Ovary (tissue), 9 donors: ENCODE results near the gene GMEB2. TPM values are rescaled to one million over a fixed set of nuclear protein-coding genes. Genes with fewer than 3 reads are reported as not detected.
"Not testable (repeated sequence)": the region's sequence is repeated elsewhere in the genome, so short reads cannot be mapped to it uniquely, and the experiment has no call there.

Source experiments
- DNase-seq, 5 donors: peaks; one replicate each; pipeline ENCODE4 v3.0.0-alpha.2; 2019 to 2020
- H3K27ac ChIP-seq, 2 donors: fragments of 200-600 bp; one replicate each; pipeline versions ENCODE4 v1.5.1 to v1.8.0; 2019 to 2022
- H3K27me3 ChIP-seq: fragments of 200-600 bp; one replicate; pipeline ENCODE4 v1.8.0; 2022
- H3K36me3 ChIP-seq: fragments of 200-600 bp; sonication (generic); one replicate; pipeline ENCODE4 v1.5.1; 2019
- H3K4me1 ChIP-seq: one replicate; pipeline ENCODE4 v1.8.1; 2013; ENCODE audit warnings: mild to moderate bottlenecking, moderate library complexity; ENCODE audit not compliant: insufficient read depth
- H3K4me3 ChIP-seq: fragments of 200-600 bp; sonication (generic); one replicate; pipeline ENCODE4 v1.5.1; 2017
- H3K9me3 ChIP-seq, 2 donors: fragments of 200-600 bp in 1 of 2; sonication (generic) in 1 of 2; one replicate each; pipeline versions ENCODE4 v1.5.1 to v1.8.1; 2013 to 2019; ENCODE audit warnings: mild to moderate bottlenecking in 1 of 2, moderate library complexity in 1 of 2
- CTCF ChIP-seq, 3 donors: fragments of 450-650 bp in 2 of 3; fragments of 200-600 bp in 1 of 3; IDR thresholded peaks; one replicate each; pipeline versions ENCODE4 v1.5.1 to v1.8.0; 2016 to 2022; ENCODE audit warnings: antibody characterized with exemption in 3 of 3, mild to moderate bottlenecking in 1 of 3
- EP300 ChIP-seq: sonication (generic); formaldehyde crosslinking; IDR thresholded peaks from one replicate; pipeline ENCODE4 v1.6.1; 2017; ENCODE audit warnings: antibody characterized with exemption
- POLR2A ChIP-seq: fragments of 450-650 bp; IDR thresholded peaks from one replicate; pipeline ENCODE4 v1.6.1; 2017; ENCODE audit warnings: antibody characterized with exemption, mild to moderate bottlenecking, moderate library complexity
- WGBS, 3 donors: extraction: QIAGEN DNeasy Blood & Tissue Kit in 1 of 3; methylation state at CpG; one replicate each; pipeline versions ENCODE4 v1.1.5 to v1.1.7; 2013 to 2017; 5-methylcytosine and 5-hydroxymethylcytosine counted together
- intact Hi-C, 4 donors: fragments of 100-400 bp; cut with DNase I; formaldehyde crosslinking; loops; one replicate each; pipeline versions ENCODE4 v1.11.0 to v1.15.1; 2022 to 2023
- polyA plus RNA-seq, 2 donors: library from polyadenylated mRNA; stranded (reverse); fragments of 200-250 nt in 1 of 2; fragments of 350-450 nt in 1 of 2; fragmentation: Illumina TruSeq in 1 of 2; extraction: RNeasy Lipid Tissue Mini Kit (QIAGEN cat#74804) in 1 of 2; gene quantifications; one replicate each; pipeline ENCODE4 v1.2.3, GENCODE V29; 2013 to 2014
- total RNA-seq, 7 donors: library from RNA; depleted of rRNA in 2 of 7; stranded (reverse); fragments of >200 nt in 2 of 7; fragmentation: NEBNext Ultra II Directional in 3 of 7; extraction: Animal tissue kit (Norgen Biotek cat#: 25700) in 3 of 7; gene quantifications; one replicate each; pipeline versions ENCODE4 v1.1.0 to v1.2.4, GENCODE V29; 2016 to 2023
- donor health status: DM: no; HTN: no; CAD: no; lungs with moderate emphysema.
- donor health status: DM: no; HTN: no; CAD: no.
- donor health status: Bipolar disorder and iron deficiency.
- donor health status: DM: yes; HTN: yes; CAD: no.
- donor health status: DM: no; HTN: no; CAD: no.
- donor health status: DM: yes; HTN: yes; CAD: no.

Gene GMEB2
- total and polyA plus RNA-seq, 9 donors: 4.1 to 14.7 (median 9.7) TPM

- DNase-seq: no peak
- no peak overlapping the region for H3K27ac ChIP-seq
- no peaks in the 10 kb centered on the region for H3K36me3 ChIP-seq
- H3K27me3 ChIP-seq: no peaks in the 10 kb centered on the region
- no peaks in the 10 kb centered on the region for H3K9me3 ChIP-seq
- no peak overlapping the region for H3K4me3 ChIP-seq
- peaks cover 7% of the 10 kb centered on the region for H3K4me1 ChIP-seq
- WGBS, 3 donors: 62 to 70% (median 62%) methylated on average over 19 of the region's 19 CpGs
- intact Hi-C loops: no loop called here
- TF ChIP-seq POLR2A (no peak), EP300 (no peak), CTCF (IDR thresholded peaks at IDR 0.05) (no peak)
These were observed 10.1 kb upstream of the GMEB2 start for GRCh38 chr20:63636752-63637628.

- no peak for DNase-seq
- Histone ChIP-seq H3K36me3 (no peaks in the 10 kb centered on the region), H3K27ac (no peak overlapping the region), H3K4me1 (peaks cover 6% of the 10 kb centered on the region), H3K9me3 (no peaks in the 10 kb centered on the region), H3K4me3 (no peak overlapping the region), H3K27me3 (no peaks in the 10 kb centered on the region)
- TF ChIP-seq EP300 (no peak), CTCF (IDR thresholded peaks at IDR 0.05) (no peak), POLR2A (no peak)
- intact Hi-C loops: no loop called here
- 76 to 86% (median 77%) methylated on average over 15 of the region's 15 CpGs for WGBS, 3 donors
These were observed 8.7 kb upstream of the GMEB2 start for GRCh38 chr20:63635431-63636141.

- no peaks in the 10 kb centered on the region for H3K36me3 ChIP-seq
- 72 to 79% (median 75%) methylated on average over 9 of the region's 9 CpGs for WGBS, 3 donors
- H3K9me3 ChIP-seq: no peaks in the 10 kb centered on the region
- no peak overlapping the region for H3K27ac ChIP-seq
- H3K4me3 ChIP-seq: no peak overlapping the region
- intact Hi-C loops: no loop called here
- no peaks in the 10 kb centered on the region for H3K4me1 ChIP-seq
- no peak for DNase-seq
- TF ChIP-seq CTCF (IDR thresholded peaks at IDR 0.05) (no peak), EP300 (no peak), POLR2A (no peak)
- no peaks in the 10 kb centered on the region for H3K27me3 ChIP-seq
These were observed 6.8 kb upstream of the GMEB2 start for GRCh38 chr20:63633732-63634131.

GRCh38 chr20:63631426-63631825, 4.5 kb upstream of the GMEB2 start:
- DNase-seq, H3K27ac ChIP-seq, H3K27me3 ChIP-seq, H3K9me3 ChIP-seq, intact Hi-C loops, H3K4me3 ChIP-seq, H3K4me1 ChIP-seq, H3K36me3 ChIP-seq: not testable (repeated sequence)
- 31 to 54% (median 48%) methylated on average over 10 of the region's 10 CpGs for WGBS, 3 donors

- DNase-seq: not testable (repeated sequence)
These were observed 4.1 kb upstream of the GMEB2 start for GRCh38 chr20:63630956-63631355.

More at GRCh38 chr20:63630956-63631355, 4.1 kb upstream of the GMEB2 start:
- H3K4me3 ChIP-seq, H3K27ac ChIP-seq, H3K27me3 ChIP-seq, H3K9me3 ChIP-seq, intact Hi-C loops, H3K36me3 ChIP-seq, H3K4me1 ChIP-seq: not testable (repeated sequence)
- 69 to 85% (median 82%) methylated on average over 6 of the region's 6 CpGs for WGBS, 3 donors
